Measurements from ENCODE around the gene LYPD4.
A peak's percentile ranks its signal among the peaks of the same experiment; 100 is the strongest.
"Not testable (repeated sequence)": the region's sequence is repeated elsewhere in the genome, so short reads cannot be mapped to it uniquely, and the experiment has no call there.

Gene LYPD4

GRCh38 chr19:41799444-41800000 lies 45.0 kb downstream of the LYPD4 start:
- no peak for DNase-seq (ENCODE audit: low read depth)

DNA sequence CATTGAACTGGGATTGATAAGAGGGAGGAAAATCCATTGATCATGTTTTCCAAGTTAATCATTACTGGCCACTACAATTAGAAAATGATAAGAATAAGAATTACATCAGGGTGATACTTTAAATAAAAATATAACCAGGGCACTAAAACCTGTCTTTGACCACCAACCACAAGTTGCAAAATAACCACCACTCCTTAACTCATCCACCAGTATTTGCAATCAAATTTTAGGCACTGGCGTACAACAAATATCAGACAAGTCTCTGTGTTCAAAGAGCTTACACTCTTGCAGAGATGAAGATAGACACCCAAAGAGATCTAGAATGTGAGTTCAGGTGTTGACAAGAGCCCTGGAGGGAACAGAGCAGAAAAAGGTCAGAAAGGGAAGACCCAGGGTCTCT lies 47.6 kb downstream of the LYPD4 start:
- DNase-seq (ENCODE audit: low read depth) = no peak

DNA sequence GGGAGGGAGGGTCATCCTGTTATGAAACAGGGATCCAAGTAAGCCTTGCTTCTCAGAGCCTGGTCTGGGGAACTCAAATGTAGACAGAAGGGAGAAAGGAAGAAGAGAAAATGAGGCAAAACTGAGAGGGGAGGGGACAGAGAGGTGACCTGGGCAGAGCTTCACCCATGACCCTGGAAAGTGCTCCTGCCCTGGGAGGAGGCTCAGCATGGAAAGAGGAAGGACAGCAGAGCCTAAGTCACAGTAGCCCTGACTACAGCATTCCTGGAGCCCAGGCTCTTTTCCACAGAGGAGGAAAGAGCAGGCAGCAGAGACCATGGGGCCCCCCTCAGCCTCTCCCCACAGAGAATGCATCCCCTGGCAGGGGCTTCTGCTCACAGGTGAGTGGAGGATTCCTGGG lies 48.1 kb downstream of the LYPD4 start, which contains the start of gene CEACAM3:
Gene CEACAM3, plus strand, starts transcription at position 226 of the 400 bp plus-strand sequence. Its CDS starts 91 bp downstream, at position 317.
- no peak for DNase-seq (ENCODE audit: low read depth)

DNA sequence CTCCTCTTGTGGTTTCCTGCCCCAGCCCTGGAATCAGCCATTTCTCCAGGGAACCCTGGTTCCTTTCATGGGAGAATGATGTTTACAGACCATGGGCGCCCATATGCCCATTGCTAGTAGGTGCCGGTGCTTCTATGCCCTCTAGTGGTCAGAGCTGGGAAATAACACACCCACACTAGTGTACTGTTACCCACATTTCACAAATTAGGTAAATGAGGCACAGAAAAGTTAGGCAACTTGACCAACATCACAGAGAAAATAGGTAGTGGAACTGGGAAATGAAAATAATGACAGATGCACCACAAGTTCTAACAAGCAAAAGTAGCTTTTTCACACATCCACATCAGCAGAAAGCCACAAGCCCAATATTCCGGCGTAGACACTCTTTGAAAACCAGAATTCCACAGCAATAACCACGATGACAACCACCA lies 49.4 kb downstream of the LYPD4 start:
- DNase-seq (ENCODE audit: low read depth) = no peak

- DNase-seq (ENCODE audit: low read depth) = no peak
Observed at GRCh38 chr19:41793414-41793727, 51.1 kb downstream of the LYPD4 start.

GRCh38 chr19:41792513-41793413 lies 51.7 kb downstream of the LYPD4 start:
- DNase-seq (ENCODE audit: low read depth) = peak; percentile 39

DNA sequence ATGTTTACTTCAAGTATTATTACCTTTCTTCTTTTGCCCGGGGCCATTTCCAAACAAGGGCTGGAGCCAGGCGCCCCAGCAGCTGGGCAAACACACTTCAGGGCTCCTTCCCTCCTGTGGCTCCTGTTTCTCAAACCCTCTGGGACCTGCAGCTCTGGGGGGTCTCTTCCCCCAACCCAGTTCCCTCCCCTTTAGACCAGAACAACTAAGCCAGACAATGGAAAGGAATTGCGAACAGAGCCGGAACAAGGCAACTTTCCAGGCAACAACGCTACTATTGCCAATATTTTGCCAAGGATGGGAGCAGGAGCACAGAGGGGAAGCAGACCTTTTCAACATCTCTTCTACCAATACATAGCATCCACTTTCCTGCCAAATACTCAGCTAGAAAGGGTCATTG lies 55.4 kb downstream of the LYPD4 start:
- not testable (repeated sequence) for DNase-seq (ENCODE audit: low read depth)

DNA sequence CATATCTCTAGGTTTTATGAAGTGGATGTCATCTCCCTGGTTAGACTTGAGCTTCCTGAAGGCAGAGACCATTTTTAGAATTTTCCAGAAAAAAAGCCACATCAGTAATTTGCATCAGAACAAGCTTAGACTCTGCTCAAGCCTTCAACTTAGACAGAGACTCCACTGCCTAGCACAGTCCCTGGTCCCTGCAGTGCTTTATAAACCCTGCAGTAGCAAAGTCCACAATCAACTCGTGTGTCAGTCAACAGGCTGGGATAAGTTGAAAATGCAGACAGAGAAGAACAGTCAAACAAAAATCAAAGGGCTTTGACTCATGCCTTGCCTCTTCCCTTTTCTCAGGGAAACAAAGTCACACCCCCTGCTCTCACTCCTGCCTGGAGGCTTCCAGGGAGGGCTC lies 56.0 kb downstream of the LYPD4 start:
- DNase-seq (ENCODE audit: low read depth) = not testable (repeated sequence)

All from fibroblast of gingiva (primary cell).